Measurements from ENCODE around the gene SLC15A1. TPM values are rescaled to one million over a fixed set of nuclear protein-coding genes. Genes with fewer than 3 reads are reported as not detected.

Gene SLC15A1, protein sequence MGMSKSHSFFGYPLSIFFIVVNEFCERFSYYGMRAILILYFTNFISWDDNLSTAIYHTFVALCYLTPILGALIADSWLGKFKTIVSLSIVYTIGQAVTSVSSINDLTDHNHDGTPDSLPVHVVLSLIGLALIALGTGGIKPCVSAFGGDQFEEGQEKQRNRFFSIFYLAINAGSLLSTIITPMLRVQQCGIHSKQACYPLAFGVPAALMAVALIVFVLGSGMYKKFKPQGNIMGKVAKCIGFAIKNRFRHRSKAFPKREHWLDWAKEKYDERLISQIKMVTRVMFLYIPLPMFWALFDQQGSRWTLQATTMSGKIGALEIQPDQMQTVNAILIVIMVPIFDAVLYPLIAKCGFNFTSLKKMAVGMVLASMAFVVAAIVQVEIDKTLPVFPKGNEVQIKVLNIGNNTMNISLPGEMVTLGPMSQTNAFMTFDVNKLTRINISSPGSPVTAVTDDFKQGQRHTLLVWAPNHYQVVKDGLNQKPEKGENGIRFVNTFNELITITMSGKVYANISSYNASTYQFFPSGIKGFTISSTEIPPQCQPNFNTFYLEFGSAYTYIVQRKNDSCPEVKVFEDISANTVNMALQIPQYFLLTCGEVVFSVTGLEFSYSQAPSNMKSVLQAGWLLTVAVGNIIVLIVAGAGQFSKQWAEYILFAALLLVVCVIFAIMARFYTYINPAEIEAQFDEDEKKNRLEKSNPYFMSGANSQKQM
- 0.07 TPM in 2 replicates for total RNA-seq

- no peak for DNase-seq (ENCODE audit: low read depth, low spot score)
Measured at GRCh38 chr13:98752467-98753290, at the start of gene SLC15A1. Gene SLC15A1, minus strand, starts transcription at chr13:98752672. Its CDS starts 74 bp downstream, at chr13:98752598.

GRCh38 chr13:98801626-98802418 lies 49.4 kb upstream of the SLC15A1 start:
- DNase-seq (ENCODE audit: low read depth, low spot score), result no peak

- no peak for DNase-seq (ENCODE audit: low read depth, low spot score)
Measured at GRCh38 chr13:98800078-98800477, 47.6 kb upstream of the SLC15A1 start.

- no peak for DNase-seq (ENCODE audit: low read depth, low spot score)
Measured at GRCh38 chr13:98798849-98799645, 46.6 kb upstream of the SLC15A1 start.

DNA sequence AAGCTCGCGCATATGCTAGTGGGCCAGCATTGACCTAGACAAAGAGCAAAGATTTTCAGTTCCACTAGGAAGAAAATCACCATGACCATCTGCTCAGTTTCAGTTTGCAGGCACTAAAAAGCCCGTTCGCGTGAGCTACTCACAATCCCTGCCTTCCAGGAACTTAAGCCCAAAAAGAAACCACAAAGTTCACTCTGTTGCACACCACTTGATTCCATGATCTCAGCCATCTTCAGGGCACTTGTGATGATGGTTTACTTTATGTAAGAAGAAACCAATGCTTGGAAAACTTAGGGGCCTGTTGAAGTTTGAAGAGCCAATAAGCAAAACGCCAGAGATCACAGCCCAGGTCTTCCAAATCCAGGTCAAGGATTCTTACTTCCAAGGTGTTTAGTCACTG lies 45.0 kb upstream of the SLC15A1 start:
- DNase-seq (ENCODE audit: low read depth, low spot score), result no peak

DNA sequence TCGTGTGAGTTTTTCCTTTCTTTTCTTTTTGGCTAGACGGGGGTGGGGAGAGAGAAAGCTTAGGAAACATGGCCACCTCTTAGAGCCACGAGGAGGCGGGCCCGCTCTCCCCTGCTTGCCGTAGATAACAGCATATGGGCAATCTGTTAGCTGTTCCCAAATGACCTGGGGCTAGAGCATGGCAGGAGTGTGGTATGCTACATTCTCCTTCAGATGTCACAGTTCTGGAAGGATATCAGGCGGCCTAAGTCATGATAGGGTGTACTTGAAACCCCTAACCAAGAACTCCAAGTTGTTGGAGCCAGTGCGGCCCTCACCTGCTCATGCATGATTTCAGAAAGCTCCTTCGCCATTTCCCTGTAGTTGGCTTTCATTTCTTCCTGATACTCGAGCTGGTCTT lies 44.3 kb upstream of the SLC15A1 start:
- DNase-seq (ENCODE audit: low read depth, low spot score), result no peak

- DNase-seq (ENCODE audit: low read depth, low spot score), result no peak
Measured at GRCh38 chr13:98796191-98796590, 43.7 kb upstream of the SLC15A1 start.

GRCh38 chr13:98795220-98795619 lies 42.7 kb upstream of the SLC15A1 start:
- no peak for DNase-seq (ENCODE audit: low read depth, low spot score)

- DNase-seq (ENCODE audit: low read depth, low spot score), result no peak
Measured at GRCh38 chr13:98794498-98794897, 42.0 kb upstream of the SLC15A1 start.

DNA sequence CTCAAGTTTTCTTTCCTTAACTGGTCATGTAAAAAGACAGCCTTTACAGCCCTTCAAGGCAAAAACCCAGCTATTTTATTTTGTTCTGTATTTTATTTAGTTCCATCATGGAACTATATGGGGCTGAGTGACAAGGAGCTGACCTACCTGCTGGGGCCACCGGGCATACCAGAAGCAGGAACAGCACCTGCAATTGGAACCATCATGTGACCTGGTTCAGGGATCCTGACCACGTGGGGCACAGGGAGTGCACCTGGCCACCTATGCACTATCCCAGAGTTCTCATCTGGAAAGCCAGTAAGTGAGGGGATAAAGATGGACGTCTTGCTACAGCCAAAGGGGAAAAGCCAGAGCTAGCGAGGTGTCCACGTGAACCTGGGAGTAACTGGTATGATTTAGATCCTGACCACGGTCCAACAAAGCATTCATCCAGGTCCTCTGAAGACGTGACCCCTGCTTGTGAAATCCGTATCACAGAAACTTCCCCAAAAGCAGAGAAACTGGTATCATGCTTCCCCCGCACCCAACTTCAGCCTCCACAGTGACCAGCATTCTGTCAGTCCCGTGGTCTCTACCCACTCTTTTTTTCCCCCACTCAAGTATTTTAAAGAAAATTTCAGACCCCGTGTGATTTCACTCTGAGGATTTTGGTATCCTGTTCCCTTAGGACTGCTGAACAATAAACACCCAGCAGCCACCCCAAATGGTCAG lies 40.5 kb upstream of the SLC15A1 start:
- no peak for DNase-seq (ENCODE audit: low read depth, low spot score)

DNA sequence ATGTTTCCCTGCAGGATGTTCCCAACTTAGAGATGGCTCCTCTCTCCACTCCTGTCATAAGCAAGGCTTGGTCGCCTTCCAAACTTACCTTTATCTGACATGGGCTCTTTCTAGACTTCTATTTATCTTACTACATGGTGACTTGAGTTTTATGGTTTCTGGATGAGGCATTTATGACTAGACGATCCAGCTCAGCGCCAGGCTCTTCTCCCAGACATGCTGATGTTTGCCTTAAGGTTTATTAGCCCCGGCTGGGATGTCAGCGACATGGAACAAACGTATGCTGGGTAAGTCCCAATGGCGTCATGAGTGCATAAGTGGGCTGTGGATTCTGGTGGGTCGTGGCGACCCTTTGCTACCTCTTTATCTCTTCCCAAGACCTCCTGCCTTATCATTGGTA lies 39.8 kb upstream of the SLC15A1 start:
- DNase-seq (ENCODE audit: low read depth, low spot score), result no peak

DNA sequence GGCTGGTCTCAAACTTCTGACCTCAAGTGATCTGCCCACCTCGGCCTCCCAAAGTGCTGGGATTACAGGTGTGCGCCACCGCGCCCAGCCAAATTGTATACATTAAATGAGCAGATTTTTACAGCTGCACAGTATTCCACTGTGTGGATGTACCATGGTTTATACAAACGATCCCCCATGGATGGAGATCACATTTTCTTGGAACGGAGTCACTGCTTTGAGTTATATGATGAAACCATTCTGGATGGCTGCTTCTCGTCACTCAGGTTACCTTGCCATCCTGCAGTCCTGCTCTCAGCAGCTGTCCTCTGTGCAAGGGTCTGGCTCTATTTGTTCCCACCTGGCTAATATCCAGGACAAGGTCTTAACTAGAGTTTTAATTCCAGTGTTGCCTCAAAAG lies 39.1 kb upstream of the SLC15A1 start:
- no peak for DNase-seq (ENCODE audit: low read depth, low spot score)

DNA sequence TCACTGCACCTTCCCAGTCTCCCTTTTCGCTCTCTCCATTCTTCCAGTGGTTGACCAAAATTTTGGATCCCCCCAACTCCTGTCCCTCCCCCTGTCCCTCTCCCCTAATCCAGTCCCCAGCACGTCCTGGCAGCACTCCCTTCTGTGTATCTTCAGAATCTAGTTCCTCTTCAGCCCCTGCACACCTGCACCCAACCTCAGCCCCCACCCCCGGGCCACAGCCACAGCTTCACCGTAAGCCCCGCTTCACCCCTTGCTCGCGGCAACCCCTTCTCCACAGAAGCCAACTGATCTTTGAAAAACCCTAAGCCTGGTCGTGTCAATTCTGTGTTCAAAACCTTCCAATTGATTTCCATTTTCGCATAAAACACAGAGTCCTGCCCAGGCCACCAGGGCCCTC lies 35.5 kb upstream of the SLC15A1 start:
- DNase-seq (ENCODE audit: low read depth, low spot score), result no peak

DNA sequence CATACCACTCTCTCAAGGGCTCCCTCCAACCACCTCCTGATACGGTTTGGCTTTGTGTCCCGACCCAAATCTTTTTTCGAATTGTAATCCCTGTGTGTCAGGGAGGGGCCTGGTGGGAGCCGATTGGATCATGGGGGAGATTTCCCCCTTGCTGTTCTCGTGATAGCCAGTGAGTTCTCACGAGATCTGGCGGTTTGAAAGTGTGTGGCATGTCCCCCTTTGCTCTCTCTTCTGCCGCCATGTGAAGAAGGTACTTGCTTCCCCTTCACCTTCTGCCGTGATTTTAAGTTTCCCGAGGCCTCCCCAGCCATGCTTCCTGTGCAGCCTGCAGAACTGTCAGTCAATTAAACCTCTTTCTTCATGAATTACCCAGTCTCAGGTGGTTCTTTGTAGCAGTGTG lies 34.7 kb upstream of the SLC15A1 start:
- no peak for DNase-seq (ENCODE audit: low read depth, low spot score)

GRCh38 chr13:98786023-98786422 lies 33.6 kb upstream of the SLC15A1 start:
- no peak for DNase-seq (ENCODE audit: low read depth, low spot score)

- no peak for DNase-seq (ENCODE audit: low read depth, low spot score)
Measured at GRCh38 chr13:98785405-98785804, 32.9 kb upstream of the SLC15A1 start.

- DNase-seq (ENCODE audit: low read depth, low spot score), result no peak
Measured at GRCh38 chr13:98784666-98785065, 32.2 kb upstream of the SLC15A1 start.

DNA sequence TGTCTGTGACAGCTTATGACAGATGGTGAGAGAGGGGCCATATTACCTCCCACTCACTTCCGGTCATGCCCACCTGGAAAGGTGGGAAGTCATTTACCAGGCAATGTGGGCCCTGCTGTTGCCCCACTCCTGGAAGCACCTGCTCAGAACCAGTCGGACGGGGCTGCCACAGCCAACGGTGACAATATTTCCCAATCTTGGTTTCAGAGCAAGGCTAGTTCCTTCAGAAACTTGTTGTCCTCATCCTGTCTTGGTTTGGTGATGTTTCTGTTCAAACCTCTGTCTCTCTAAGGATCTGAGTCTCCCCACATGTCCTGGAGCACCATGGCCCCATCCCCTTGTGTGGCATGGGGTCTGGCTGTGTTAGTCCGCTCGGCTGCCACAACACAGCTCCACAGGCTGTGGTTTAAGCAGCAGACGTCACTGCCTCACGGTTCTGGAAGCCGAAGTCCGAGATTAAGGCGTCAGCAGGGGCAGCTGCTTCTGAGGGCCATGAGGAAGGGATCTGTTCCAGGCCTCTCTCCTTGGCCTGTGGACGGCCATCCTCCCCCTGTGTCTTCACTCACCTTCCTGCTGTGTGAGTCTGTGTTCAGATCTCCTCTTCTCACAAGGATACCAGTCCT lies 31.5 kb upstream of the SLC15A1 start:
- no peak for DNase-seq (ENCODE audit: low read depth, low spot score)

DNA sequence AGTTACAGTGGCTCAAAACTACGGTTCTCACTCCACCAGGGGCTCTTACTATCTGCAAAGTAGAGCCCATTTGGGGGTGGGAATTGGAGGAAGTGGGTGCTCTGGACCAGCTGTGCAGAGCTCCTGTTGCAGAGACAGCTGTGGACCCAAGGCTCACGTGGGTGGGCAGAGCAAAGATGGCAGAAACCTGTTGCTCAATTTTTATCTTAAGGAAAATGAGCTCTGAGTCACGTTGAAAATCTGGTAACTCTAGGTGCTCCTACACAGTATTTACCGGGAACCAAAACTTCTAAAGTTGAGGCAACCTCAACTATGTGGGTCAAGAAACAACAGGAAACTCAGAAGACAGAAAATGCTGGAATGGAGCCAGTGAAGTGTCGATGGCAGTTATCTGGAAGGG lies 30.2 kb upstream of the SLC15A1 start:
- no peak for DNase-seq (ENCODE audit: low read depth, low spot score)

Data from pulmonary artery endothelial cell (primary cell).